PC-9 (cell line): Measurements from ENCODE around the gene MSI2.

ENCODE experiments used
- EZH2 ChIP-seq: fragments of 200-600 bp; sonication (generic); IDR thresholded peaks from 2 replicates; pipeline ENCODE4 v1.8.0; 2017; ENCODE audit warnings: antibody characterized with exemption, low read depth
- TF ChIP-seq, protein P1 (sequence below): fragments of 200-600 bp; sonication (generic); conservative IDR thresholded peaks from 2 replicates; pipeline ENCODE4 v1.6.1; 2017; ENCODE audit warnings: mixed run types, antibody characterized with exemption, mild to moderate bottlenecking, moderate library complexity

DNA sequence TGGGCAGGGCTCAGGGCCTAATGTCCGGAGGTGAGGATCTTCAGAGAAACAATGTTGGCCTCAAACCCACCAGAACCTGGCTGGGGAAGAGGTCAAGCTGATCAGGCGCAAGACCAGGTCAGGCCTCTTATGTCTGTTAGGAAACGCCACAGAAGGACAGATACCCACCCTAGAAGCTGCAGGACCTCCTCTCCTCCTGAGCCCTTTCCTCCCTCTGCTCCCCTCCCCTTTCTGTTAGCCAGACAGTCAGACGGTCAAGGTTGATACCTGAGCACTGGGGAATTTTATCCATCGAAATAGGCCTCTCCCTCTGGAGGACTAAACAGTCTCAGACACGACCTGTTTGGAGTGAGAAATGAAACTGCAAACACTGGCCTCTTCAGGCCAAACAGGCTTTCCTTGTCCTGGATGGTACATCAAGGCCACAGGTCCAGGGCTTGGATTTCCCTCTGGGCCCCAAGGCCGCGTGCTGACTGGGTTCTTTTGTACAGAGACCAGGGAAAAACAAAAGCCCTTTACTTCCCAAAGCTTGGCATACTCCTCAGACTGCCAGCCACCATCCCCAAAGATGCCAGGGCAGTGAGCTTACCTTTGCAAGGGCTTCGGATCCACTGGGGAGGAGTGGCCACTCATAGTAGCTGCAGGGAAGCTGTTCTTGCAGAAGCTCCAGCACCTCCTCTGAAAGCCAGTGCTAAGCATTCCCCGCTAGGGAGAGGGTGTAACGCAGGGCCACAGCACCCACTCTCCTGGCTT lies 353.0 kb downstream of the MSI2 start:
- TF ChIP-seq, protein P1, sequence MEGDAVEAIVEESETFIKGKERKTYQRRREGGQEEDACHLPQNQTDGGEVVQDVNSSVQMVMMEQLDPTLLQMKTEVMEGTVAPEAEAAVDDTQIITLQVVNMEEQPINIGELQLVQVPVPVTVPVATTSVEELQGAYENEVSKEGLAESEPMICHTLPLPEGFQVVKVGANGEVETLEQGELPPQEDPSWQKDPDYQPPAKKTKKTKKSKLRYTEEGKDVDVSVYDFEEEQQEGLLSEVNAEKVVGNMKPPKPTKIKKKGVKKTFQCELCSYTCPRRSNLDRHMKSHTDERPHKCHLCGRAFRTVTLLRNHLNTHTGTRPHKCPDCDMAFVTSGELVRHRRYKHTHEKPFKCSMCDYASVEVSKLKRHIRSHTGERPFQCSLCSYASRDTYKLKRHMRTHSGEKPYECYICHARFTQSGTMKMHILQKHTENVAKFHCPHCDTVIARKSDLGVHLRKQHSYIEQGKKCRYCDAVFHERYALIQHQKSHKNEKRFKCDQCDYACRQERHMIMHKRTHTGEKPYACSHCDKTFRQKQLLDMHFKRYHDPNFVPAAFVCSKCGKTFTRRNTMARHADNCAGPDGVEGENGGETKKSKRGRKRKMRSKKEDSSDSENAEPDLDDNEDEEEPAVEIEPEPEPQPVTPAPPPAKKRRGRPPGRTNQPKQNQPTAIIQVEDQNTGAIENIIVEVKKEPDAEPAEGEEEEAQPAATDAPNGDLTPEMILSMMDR: no peak
- no peak for TF ChIP-seq EZH2
